Peyer's patch (tissue), 4 donors: Measurements from ENCODE around the gene ELOVL5.

ENCODE experiments used
- POLR2A ChIP-seq, 2 donors: fragments of 450-650 bp; IDR thresholded peaks; one replicate each; pipeline ENCODE4 v1.5.1; 2017; ENCODE audit warnings: antibody characterized with exemption in 2 of 2, mild to moderate bottlenecking in 2 of 2, moderate library complexity in 2 of 2
- TF ChIP-seq, protein P1 (sequence below), 6 experiments: fragments of 450-650 bp in 4 of 6; fragments of 200-600 bp in 2 of 6; sonication (generic) in 1 of 6; IDR thresholded peaks; one replicate each; pipeline ENCODE4 v1.5.1; 2017 to 2019; ENCODE audit warnings: antibody characterized with exemption in 6 of 6, mild to moderate bottlenecking in 3 of 6, moderate library complexity in 1 of 6

DNA sequence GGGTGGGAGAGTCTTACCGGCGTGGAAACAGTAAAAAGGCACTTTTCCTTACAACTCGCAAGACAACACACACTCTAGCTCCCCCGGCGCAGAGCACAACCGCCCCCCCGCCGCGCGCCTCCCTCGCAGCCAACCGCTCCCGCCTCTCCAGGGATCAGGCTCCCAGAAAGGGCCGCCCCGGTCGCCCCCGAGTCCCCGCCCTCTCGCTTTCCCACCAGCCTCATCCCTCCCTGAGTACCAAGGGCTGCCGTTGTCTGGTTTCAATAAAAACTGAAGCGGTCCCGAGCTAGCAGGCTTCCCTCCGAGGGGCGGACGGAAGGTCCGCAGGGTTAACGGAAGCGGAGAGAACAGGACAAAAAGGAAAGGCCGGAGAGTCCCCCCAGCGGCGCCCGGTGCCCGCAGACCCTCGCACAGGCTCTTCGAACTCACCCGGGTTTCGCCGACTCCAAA, 804 bp downstream of the ELOVL5 start:
- TF ChIP-seq, protein P1, sequence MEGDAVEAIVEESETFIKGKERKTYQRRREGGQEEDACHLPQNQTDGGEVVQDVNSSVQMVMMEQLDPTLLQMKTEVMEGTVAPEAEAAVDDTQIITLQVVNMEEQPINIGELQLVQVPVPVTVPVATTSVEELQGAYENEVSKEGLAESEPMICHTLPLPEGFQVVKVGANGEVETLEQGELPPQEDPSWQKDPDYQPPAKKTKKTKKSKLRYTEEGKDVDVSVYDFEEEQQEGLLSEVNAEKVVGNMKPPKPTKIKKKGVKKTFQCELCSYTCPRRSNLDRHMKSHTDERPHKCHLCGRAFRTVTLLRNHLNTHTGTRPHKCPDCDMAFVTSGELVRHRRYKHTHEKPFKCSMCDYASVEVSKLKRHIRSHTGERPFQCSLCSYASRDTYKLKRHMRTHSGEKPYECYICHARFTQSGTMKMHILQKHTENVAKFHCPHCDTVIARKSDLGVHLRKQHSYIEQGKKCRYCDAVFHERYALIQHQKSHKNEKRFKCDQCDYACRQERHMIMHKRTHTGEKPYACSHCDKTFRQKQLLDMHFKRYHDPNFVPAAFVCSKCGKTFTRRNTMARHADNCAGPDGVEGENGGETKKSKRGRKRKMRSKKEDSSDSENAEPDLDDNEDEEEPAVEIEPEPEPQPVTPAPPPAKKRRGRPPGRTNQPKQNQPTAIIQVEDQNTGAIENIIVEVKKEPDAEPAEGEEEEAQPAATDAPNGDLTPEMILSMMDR (IDR thresholded peaks at IDR 0.05) = no peak
- no peak for TF ChIP-seq POLR2A (IDR thresholded peaks at IDR 0.05)
